Endometrial microvascular endothelial cells (primary cell): Measurements from ENCODE around the gene SLC46A2. TPM values are rescaled to one million over a fixed set of nuclear protein-coding genes. Genes with fewer than 3 reads are reported as not detected.

Source experiments
- in situ Hi-C: cut with HindIII; loops from 2 replicates; pipeline ENCODE4 v1.10.0; 2017; ENCODE audit warnings: low sequenced_read_pairs, low pct_unique_long_range_greater_than_20kb; ENCODE audit errors: inconsistent ontology term
- total RNA-seq: library from RNA; depleted of rRNA; stranded (reverse); fragments of >200 nt; gene quantifications from one replicate; pipeline ENCODE4 v1.2.3, GENCODE V29; 2015; ENCODE audit errors: inconsistent ontology term

Gene SLC46A2
- total RNA-seq, 1 donor from 2014 or later, result not detected

GRCh38 chr9:112892981-112893380 lies 2.3 kb upstream of the SLC46A2 start:
- in situ Hi-C loops, result no loop called here

- in situ Hi-C loops, result no loop called here
These were observed 845 bp upstream of the SLC46A2 start for GRCh38 chr9:112891521-112891920.

GRCh38 chr9:112887381-112887780 lies 3.3 kb downstream of the SLC46A2 start:
- in situ Hi-C loops, result no loop called here

GRCh38 chr9:112886351-112886750 lies 4.3 kb downstream of the SLC46A2 start:
- in situ Hi-C loops, result no loop called here

GRCh38 chr9:112885324-112885723 lies 5.4 kb downstream of the SLC46A2 start:
- in situ Hi-C loops, result no loop called here

GRCh38 chr9:112884721-112885120 lies 6.0 kb downstream of the SLC46A2 start:
- in situ Hi-C loops, result no loop called here

GRCh38 chr9:112884101-112884500 lies 6.6 kb downstream of the SLC46A2 start:
- in situ Hi-C loops, result no loop called here

- in situ Hi-C loops, result no loop called here
These were observed 9.3 kb downstream of the SLC46A2 start for GRCh38 chr9:112881331-112881730.

GRCh38 chr9:112880650-112881049 lies 10.0 kb downstream of the SLC46A2 start:
- in situ Hi-C loops, result no loop called here

- in situ Hi-C loops, result no loop called here
These were observed 11.9 kb downstream of the SLC46A2 start for GRCh38 chr9:112878752-112879151.

- in situ Hi-C loops, result no loop called here
These were observed 16.8 kb downstream of the SLC46A2 start for GRCh38 chr9:112873773-112874405.

- in situ Hi-C loops, result no loop called here
These were observed 18.7 kb downstream of the SLC46A2 start for GRCh38 chr9:112872019-112872418.

GRCh38 chr9:112870556-112870955 lies 20.1 kb downstream of the SLC46A2 start:
- in situ Hi-C loops, result no loop called here

- in situ Hi-C loops, result no loop called here
These were observed 20.8 kb downstream of the SLC46A2 start for GRCh38 chr9:112869917-112870316.

GRCh38 chr9:112869041-112869529 lies 21.6 kb downstream of the SLC46A2 start:
- in situ Hi-C loops, result no loop called here

GRCh38 chr9:112868461-112868860 lies 22.2 kb downstream of the SLC46A2 start:
- in situ Hi-C loops, result no loop called here

- in situ Hi-C loops, result no loop called here
These were observed 23.2 kb downstream of the SLC46A2 start for GRCh38 chr9:112867275-112867991.

- in situ Hi-C loops, result no loop called here
These were observed 23.9 kb downstream of the SLC46A2 start for GRCh38 chr9:112866662-112867274.

GRCh38 chr9:112864982-112865381 lies 25.7 kb downstream of the SLC46A2 start:
- in situ Hi-C loops, result no loop called here

GRCh38 chr9:112864403-112864802 lies 26.3 kb downstream of the SLC46A2 start:
- in situ Hi-C loops, result no loop called here
